Caco-2 (cell line): ENCODE measurements around the gene P3H1. TPM values are rescaled to one million over a fixed set of nuclear protein-coding genes. Genes with fewer than 3 reads are reported as not detected.

Experiments
- BruUV-seq: library from RNA; stranded (reverse); fragments of 400-500 nt; replicated peaks from 2 replicates; lab custom pipeline; 2021; lab: Mats Ljungman, UMichigan
- CTCF ChIA-PET: fragments of 300-600 bp; sonication (Branson Sonifier 250); formaldehyde crosslinking; loops from one replicate; lab custom pipeline; 2022; ENCODE audit warnings: antibody characterized with exemption; lab: Charles Lee
- POLR2A ChIA-PET: fragments of 300-600 bp; sonication (Branson Sonifier 250); formaldehyde crosslinking; loops from one replicate; lab custom pipeline; 2022; ENCODE audit warnings: antibody characterized with exemption; lab: Charles Lee
- DNase-seq, 2 experiments: peaks; one replicate each; pipeline versions ENCODE4 v3.0.0 to v3.0.0-alpha.2; 2020 to 2022
- H3K27me3 ChIP-seq: replicated peaks from 2 replicates; pipeline ENCODE4 v1.6.0; 2011; ENCODE audit warnings: low read length; ENCODE audit not compliant: control insufficient read depth, insufficient read depth
- H3K36me3 ChIP-seq: 2 replicates; pipeline ENCODE4 v1.5.1; 2011; ENCODE audit warnings: low read length; ENCODE audit not compliant: control insufficient read depth, insufficient read depth
- H3K4me1 ChIP-seq: fragments of 250-450 bp; sonication (Bioruptor Pico); 2 replicates; pipeline ENCODE4 v1.5.1; 2020; ENCODE audit warnings: mild to moderate bottlenecking
- H3K4me3 ChIP-seq: 2 replicates; pipeline ENCODE4 v1.5.1; 2011; ENCODE audit warnings: low read depth, mild to moderate bottlenecking, control low read depth, low read length
- H3K9me3 ChIP-seq: fragments of 250-450 bp; sonication (Bioruptor Pico); 2 replicates; pipeline ENCODE4 v1.5.1; 2020; ENCODE audit warnings: mild to moderate bottlenecking, moderate library complexity
- H3K27ac Mint-ChIP-seq: one replicate; pipeline ENCODE4 v1.8.0; 2022; ENCODE audit warnings: mixed read lengths; ENCODE audit not compliant: unreplicated experiment
- H3K27me3 Mint-ChIP-seq: one replicate; pipeline ENCODE4 v1.8.0; 2022; ENCODE audit warnings: mixed read lengths; ENCODE audit not compliant: insufficient read depth, unreplicated experiment
- H3K36me3 Mint-ChIP-seq: one replicate; pipeline ENCODE4 v1.8.0; 2022; ENCODE audit warnings: mild to moderate bottlenecking, mixed read lengths; ENCODE audit not compliant: insufficient read depth, unreplicated experiment
- H3K4me1 Mint-ChIP-seq: one replicate; pipeline ENCODE4 v1.8.0; 2022; ENCODE audit warnings: low read depth, mixed read lengths; ENCODE audit not compliant: unreplicated experiment
- H3K4me3 Mint-ChIP-seq: one replicate; pipeline ENCODE4 v1.8.0; 2022; ENCODE audit warnings: mild to moderate bottlenecking, moderate library complexity, mixed read lengths; ENCODE audit not compliant: unreplicated experiment
- H3K9me3 Mint-ChIP-seq: one replicate; pipeline ENCODE4 v1.8.0; 2022; ENCODE audit warnings: mixed read lengths; ENCODE audit not compliant: unreplicated experiment
- intact Hi-C: fragments of 100-400 bp; cut with micrococcal nuclease; formaldehyde crosslinking; loops from one replicate; pipeline ENCODE4 v1.10.0; 2022; ENCODE audit not compliant: unreplicated experiment
- total RNA-seq: library from RNA; stranded (reverse); gene quantifications from 2 replicates; pipeline ENCODE4 v1.2.3, GENCODE V29; 2022
- TF ChIP-seq, protein P1 (sequence below), 2 experiments: fragments of 200-600 bp in 1 of 2; IDR thresholded peaks; 1 replicate in 1 of 2; 2 replicates in 1 of 2; pipeline versions ENCODE4 v1.5.1 to v1.8.0; 2011 to 2022; ENCODE audit warnings: antibody characterized with exemption in 1 of 2, control low read depth in 1 of 2, inconsistent platforms in 1 of 2, low read depth in 1 of 2, low read length in 1 of 2, mild to moderate bottlenecking in 1 of 2, moderate library complexity in 1 of 2; ENCODE audit not compliant: insufficient read depth in 1 of 2, severe bottlenecking in 1 of 2, unreplicated experiment in 1 of 2

Gene P3H1
- total RNA-seq, 1 experiment from 2014 or later, result 20.5 TPM

- ChIA-PET CTCF (interaction anchor here (0.6 kb wide), 1 partner anchor 41 kb away, joined by 3 read pairs; no protein-coding TSS in a partner anchor), POLR2A (no interaction called here)
- Mint-ChIP-seq H3K27me3 (no peaks in the 10 kb centered on the region), H3K9me3 (no peaks in the 10 kb centered on the region), H3K4me3 (no peak overlapping the region), H3K36me3 (no peaks in the 10 kb centered on the region), H3K27ac (no peak overlapping the region), H3K4me1 (no peaks in the 10 kb centered on the region)
- intact Hi-C loops, result no loop called here
- Histone ChIP-seq H3K27me3 (no peaks in the 10 kb centered on the region), H3K4me1 (no peaks in the 10 kb centered on the region), H3K36me3 (no peaks in the 10 kb centered on the region), H3K9me3 (no peaks in the 10 kb centered on the region), H3K4me3 (no peak overlapping the region)
- TF ChIP-seq, protein P1, sequence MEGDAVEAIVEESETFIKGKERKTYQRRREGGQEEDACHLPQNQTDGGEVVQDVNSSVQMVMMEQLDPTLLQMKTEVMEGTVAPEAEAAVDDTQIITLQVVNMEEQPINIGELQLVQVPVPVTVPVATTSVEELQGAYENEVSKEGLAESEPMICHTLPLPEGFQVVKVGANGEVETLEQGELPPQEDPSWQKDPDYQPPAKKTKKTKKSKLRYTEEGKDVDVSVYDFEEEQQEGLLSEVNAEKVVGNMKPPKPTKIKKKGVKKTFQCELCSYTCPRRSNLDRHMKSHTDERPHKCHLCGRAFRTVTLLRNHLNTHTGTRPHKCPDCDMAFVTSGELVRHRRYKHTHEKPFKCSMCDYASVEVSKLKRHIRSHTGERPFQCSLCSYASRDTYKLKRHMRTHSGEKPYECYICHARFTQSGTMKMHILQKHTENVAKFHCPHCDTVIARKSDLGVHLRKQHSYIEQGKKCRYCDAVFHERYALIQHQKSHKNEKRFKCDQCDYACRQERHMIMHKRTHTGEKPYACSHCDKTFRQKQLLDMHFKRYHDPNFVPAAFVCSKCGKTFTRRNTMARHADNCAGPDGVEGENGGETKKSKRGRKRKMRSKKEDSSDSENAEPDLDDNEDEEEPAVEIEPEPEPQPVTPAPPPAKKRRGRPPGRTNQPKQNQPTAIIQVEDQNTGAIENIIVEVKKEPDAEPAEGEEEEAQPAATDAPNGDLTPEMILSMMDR (IDR thresholded peaks at IDR 0.05; ENCODE audit: insufficient read depth in 1 of 2, low read depth in 1 of 2, low read length in 1 of 2, severe bottlenecking in 1 of 2, unreplicated experiment in 1 of 2), result no peak
- BruUV-seq, result no TSS peak
- no peak for DNase-seq
Measured at GRCh38 chr1:42793824-42794223, 27.0 kb upstream of the P3H1 start.

DNA sequence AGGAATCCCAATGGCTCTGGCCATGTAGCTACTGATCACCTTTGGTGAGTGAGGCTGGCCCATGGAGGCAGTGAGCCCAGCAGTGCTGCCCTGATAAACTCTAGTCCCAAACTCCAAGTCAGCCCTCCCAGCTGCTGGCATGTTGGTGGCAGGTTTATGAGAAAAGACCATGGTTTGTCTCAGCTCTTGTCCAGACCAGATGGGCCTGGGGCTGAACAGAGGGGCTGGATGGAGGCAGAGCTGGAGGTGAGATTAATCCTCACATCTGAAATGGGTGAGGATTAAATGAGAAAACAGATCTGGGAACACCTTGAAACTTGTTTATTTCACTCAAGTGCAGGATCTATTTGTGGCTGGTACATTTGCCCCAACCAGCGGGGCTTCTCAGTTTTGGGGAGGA, 21.2 kb upstream of the P3H1 start:
- BruUV-seq, result no TSS peak
- Mint-ChIP-seq H3K27me3 (no peaks in the 10 kb centered on the region), H3K4me1 (no peaks in the 10 kb centered on the region), H3K27ac (no peak overlapping the region), H3K36me3 (peaks cover 15% of the 10 kb centered on the region), H3K4me3 (no peak overlapping the region), H3K9me3 (no peaks in the 10 kb centered on the region)
- no peak overlapping the region for H3K4me3 ChIP-seq
- DNase-seq, result no peak
- H3K36me3 ChIP-seq, result no peaks in the 10 kb centered on the region
- no peaks in the 10 kb centered on the region for H3K9me3 ChIP-seq
- intact Hi-C loops, result no loop called here
- no peaks in the 10 kb centered on the region for H3K27me3 ChIP-seq
- POLR2A ChIA-PET, result interaction anchor here (0.6 kb wide), 1 partner anchor 86 kb away, joined by 11 read pairs; no protein-coding TSS in a partner anchor
- no peaks in the 10 kb centered on the region for H3K4me1 ChIP-seq
- TF ChIP-seq, protein P1 (IDR thresholded peaks at IDR 0.05; ENCODE audit: insufficient read depth in 1 of 2, low read depth in 1 of 2, low read length in 1 of 2, severe bottlenecking in 1 of 2, unreplicated experiment in 1 of 2), result no peak
- CTCF ChIA-PET, result no interaction called here

DNA sequence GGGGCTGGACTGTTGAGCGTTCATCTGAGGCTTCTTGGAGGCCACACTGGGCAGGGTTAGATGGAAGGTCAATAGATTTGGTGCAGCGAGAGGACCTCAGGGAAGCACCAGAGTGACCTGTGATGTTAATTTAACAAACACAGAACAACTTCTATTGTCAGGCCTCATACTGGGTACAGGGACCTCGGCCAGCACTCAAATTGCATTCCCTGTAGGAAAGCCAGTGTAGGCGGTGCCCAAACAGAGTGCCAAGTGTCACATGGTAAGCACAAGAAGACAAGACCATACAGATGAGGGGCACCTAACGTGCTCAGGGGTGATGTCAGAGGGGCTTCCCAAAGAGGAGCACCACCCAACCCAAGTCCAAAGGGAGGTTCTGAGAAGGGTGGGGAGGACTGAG, 19.3 kb upstream of the P3H1 start:
- H3K36me3 ChIP-seq, result no peaks in the 10 kb centered on the region
- CTCF ChIA-PET, result no interaction called here
- TF ChIP-seq, protein P1 (IDR thresholded peaks at IDR 0.05; ENCODE audit: insufficient read depth in 1 of 2, low read depth in 1 of 2, low read length in 1 of 2, severe bottlenecking in 1 of 2, unreplicated experiment in 1 of 2), result no peak
- Mint-ChIP-seq H3K27ac (no peak overlapping the region), H3K4me3 (no peak overlapping the region), H3K27me3 (no peaks in the 10 kb centered on the region), H3K4me1 (no peaks in the 10 kb centered on the region), H3K9me3 (no peaks in the 10 kb centered on the region), H3K36me3 (peaks cover 20% of the 10 kb centered on the region)
- no peaks in the 10 kb centered on the region for H3K4me1 ChIP-seq
- intact Hi-C loops, result no loop called here
- H3K9me3 ChIP-seq, result no peaks in the 10 kb centered on the region
- H3K4me3 ChIP-seq, result no peak overlapping the region
- H3K27me3 ChIP-seq, result no peaks in the 10 kb centered on the region
- POLR2A ChIA-PET, result no interaction called here
- no peak for DNase-seq
- BruUV-seq, result no TSS peak
